ENCODE results near the gene PLEKHH1.

The PLEKHH1 gene

DNA sequence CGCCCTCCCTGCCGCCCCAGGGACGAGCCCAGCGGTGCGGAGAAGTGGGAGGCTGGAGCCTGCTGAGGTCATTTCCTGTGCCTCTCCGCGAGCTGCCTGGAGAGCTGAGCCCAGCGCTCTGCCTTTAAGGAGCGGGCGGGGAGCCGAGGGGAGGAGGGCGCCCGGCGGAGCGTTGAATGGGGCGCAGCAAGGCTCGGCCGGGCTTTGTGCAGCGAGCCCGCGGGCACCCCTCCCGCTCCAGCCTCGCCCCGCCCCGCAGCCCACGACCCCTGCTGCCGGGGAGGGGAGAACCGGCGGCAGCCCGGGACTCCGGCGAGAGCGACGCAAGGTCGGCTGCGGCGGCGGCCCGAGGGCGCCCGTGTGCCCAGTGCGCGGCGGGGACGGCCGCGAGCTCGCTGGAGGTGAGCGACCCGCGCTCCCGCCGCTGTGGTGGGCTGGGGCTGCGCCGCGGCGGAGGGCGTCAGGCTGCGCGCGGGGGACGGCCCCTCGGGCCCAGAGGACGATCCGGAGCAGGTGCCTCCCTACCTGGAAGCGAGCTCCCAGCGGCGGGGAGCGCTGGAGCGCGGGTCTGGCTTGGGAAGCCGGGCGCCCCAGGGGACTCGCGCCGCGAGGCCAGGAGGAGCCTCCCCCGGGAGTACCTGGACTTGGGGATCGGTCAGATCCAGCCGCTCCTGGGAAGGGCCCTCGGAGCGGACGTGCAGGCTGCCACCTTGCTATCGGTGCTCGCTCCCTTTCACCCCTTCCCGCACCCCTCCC is at the start of gene PLEKHH1:
Gene PLEKHH1, plus strand, starts transcription at position 293 of the 756 bp plus-strand sequence. CDS start 8,578 bp downstream, outside the sequence.
- DNase-seq = no peak

DNA sequence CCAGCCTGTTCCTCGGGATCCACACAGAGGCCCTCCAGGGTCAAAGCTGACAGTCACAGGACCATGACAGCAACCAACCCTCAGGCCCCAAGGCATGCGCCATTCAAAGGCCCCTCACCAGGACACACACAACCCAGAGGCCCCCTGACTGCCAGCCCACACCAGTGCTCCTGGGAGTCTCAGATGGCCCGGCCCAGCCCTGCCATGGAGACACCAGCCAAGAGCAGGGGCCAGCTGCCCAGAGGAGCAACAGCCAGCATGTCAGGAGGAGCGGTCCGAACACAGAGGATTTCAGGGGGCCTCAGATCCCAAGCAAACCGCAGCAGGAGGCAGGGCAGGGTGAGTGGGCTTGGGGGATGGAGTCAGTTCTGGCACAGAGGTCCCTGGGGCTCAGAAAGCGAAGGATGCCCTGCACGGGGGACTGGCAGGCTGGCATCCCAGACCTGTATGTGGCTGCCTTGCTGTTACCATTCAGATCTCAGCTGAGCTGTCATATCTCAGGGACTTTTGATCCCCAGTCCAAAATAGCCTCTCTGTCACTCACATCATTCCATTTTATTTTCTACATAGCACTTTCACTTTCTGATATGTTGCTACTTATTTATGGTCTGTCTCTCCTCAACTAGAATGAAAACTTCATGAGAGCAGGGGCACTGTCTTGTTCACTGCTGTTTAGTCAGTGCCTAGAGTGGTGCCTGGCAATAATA is 49.4 kb upstream of the PLEKHH1 start:
- DNase-seq = no peak

DNA sequence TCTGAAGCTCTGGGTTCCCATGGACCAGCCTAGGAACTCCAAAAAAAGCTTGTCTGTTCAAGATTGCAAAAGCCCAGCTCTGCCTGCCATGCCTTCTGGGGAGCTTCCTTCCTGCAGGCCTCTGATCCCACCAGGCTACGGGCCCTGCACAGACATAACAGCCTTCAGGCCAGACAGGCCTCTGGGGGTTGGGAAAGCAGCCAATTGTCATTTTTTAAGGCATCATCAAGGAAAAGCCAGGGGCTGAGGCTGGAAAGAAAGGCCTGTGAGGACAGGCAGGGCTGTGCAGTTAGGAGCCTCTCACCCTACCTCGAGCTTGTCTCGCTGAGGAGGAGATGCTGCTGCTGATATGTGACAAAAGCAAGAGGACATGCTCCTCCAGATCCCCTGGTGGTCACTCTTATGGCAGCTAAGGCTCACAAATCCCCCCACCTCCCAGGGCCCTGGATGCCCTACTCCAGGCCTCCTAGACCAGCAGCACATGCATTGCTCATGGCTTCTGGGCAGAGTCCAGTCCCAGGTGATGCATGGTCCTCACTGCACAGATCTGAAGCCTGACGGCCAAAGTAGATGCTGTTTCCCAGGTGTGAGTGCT is 47.5 kb upstream of the PLEKHH1 start:
- no peak for DNase-seq

DNA sequence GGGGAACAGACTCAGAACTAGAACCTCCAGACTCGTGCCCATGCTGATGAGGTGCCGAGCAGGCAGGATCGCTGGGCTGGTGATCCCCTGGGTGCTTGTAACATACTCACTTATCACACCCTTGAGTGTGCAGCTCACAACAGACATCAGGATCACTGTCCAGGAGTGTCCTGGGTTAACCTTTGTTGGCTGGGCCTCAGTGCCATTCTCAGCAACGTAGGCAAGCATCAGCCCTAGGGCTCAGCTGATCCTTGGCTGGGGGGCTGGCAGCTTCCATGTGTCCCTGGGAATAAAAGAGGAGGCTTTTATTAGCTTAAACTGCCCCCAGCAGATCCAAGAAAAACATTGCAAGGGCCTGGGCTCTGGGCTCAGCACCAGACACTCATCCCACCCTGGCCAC is 46.2 kb upstream of the PLEKHH1 start:
- no peak for DNase-seq

DNA sequence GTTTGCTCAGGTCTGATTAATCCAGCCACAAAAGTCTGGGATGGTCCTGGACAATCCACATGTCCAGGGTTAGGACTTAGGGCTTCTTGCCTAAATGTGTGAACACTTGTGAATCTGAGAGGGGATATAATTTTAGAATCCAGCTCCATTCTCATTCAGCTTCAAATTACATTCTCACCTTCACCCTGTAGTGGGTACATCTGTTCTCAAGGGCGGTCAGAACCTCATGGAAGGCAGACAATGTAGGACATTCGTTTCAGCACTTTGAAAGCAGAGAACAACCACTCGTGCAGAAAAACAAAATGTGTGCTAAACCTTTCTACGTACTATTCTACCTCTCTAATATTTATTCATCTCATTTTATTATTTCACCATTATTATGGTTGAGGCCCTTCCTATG is 45.8 kb upstream of the PLEKHH1 start:
- DNase-seq = no peak

DNA sequence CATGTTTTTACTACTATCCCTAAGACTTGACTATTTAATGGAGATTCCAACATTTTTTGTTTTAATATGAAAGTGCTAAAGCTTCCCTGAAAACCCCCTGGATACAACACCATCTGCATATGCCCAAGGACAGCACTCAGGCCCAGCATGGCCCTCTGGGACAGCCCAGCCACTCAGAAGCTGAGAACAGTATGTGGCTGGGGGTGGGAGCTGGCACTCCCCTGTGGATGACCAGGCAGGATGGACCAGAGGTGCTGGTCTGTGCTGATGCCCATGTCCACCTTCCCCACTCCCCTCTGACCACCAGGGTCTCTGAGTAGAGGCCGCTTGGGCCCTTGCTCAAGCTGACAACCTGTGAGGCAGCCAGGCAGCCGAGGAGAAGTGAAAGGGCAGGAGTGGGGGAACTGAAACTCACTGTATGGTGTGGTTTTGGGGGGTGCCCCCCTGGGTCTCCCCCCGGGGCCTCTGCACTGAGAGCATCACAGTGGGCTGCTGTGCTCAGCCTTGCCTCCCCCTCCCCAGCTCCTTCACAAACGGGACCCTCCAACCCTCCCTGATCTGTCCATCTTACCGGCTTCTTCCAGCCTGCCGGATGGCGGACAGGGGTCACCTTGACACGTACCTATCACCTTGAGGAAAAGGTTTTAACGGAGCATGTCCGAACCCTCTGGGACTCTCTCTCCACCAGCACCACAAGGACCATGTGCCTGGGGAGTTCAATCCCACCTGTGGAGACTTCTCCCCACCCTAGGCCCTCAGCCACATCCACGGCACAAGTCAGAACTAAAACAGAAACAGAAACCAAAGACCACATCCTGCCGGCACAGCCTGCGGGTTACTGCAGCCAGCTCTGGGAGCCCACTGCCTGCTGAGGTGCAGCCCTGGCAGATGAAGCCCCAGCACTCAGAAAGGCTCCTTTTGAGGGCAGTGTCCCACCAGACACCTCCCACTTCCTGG is 44.9 kb upstream of the PLEKHH1 start, which contains the start of gene TMEM229B:
Gene TMEM229B, minus strand, starts transcription at position 785 of the 957 bp plus-strand sequence. CDS start 14,798 bp downstream, outside the sequence.
- DNase-seq = no peak

DNA sequence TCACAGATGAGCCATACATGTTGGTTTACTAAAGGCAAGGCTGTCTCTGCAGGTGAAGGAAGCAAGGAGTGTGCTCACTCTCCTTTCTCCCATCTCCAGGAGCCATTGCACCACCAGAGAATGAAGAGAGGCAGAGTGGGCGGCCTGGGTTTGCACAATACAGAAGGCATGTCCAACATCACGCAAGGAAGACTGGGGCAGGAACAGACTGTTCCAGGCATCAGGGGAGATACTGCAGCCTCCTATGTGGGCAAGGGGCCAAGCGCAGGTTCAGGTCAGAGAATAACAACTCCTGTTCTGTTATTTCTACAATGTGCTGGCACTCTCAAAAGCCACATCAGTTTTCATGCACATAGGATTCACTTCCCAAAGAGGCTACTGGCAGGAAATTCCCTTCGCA is 42.9 kb upstream of the PLEKHH1 start:
- no peak for DNase-seq

DNA sequence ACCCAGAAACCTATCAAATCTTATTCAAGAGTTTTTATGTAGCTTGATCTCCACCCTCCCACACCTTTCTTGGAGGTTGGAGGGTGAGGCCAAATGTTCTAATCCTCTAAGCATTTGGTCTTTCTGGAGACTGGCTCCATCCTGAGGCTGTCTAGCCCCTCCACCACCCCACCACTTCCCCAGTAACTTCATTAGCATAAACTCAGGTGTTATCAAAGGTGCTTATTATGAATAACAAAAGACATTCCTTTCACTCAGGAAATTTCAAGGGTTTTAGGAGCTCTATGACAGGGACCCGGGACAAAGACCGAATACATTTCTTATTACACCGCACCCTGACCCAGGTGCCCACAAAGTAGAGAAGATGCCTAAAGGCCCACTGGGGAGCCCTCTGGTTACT is 41.8 kb upstream of the PLEKHH1 start:
- no peak for DNase-seq

DNA sequence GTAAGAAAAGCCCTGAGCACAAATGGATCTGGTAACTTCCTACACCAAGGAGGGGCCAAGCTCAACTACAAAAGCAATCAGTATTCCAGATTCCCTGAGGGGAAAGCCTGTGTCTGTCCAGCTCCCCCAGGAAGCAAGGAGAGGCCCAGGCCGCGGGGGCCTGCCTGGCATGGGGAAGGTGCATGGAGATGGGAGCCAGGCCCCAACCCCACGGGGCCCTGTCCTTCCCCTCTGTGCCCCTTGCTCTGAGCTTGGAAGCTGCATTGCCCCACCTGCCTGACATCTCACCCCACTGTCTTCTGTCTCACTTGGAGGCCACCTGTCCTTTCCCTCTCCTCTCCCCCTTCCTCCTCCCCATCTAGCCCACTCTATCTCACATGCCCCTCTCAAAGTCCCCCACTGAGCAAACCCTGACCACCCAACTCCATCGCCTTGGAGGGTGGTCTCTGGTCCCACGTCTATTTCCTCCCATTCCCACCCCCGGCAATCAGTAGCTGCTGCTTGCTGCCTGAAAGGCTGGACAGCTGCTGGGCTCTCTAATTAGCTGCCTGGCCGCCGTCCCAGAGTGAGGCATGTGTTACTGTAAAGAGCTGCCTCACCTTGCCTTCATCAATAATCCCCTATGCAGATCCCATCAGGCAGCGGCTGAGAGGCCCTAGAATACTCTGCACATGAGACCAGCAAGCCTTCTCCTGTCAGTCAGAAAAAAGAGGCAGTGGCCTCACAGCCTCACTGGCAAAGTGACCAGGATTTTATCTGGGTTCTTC is 41.2 kb upstream of the PLEKHH1 start:
- DNase-seq = peak; percentile 22

DNA sequence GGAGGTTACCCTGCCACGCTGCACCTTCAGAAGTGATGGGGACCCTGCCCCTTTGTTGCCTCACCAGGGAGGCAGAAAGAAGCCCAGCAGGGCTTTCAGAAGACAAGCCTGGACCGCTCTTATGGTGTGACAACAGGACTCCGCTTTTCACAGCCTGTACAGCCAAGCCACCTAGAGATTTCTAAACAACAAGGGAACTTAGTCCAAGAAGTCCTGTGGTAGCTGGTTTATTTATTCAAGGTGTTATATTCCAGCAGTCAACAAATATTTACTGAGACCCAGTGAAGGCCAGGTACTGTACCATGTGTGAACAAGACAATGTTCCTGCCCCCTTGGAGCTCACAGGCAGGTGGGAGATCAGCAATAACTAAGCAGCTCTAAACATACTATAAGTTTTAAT is 40.6 kb upstream of the PLEKHH1 start:
- DNase-seq = no peak

DNA sequence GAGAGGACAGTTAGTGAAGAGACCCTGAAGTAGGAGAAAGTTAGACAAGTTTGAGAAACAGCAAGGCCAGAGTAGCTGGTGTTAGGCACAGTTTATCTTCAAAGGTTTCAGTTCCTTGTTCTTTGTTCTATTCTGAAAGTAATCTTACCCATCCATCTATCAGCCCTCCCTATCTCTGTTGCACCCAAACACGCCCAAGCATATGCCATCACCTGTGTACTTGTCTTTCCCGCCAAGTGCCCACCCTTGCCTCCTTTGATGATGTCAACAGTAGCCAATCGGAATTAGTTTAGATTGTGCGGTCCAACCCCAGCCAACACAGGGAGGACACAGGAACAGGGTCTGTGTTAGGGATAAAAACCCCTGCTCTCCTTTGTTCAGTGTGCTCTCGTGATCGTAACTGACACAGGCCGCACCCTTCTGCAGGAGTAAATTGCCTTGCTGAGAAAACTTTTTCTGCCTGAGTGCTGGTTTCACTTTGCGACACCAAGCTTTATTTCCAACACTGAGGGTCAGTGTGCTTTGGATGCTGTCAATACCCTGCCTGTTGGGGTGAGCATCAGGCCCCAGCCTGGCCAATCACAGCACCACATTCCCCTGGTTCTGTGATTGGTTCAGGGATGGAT is 39.9 kb upstream of the PLEKHH1 start:
- no peak for DNase-seq

DNA sequence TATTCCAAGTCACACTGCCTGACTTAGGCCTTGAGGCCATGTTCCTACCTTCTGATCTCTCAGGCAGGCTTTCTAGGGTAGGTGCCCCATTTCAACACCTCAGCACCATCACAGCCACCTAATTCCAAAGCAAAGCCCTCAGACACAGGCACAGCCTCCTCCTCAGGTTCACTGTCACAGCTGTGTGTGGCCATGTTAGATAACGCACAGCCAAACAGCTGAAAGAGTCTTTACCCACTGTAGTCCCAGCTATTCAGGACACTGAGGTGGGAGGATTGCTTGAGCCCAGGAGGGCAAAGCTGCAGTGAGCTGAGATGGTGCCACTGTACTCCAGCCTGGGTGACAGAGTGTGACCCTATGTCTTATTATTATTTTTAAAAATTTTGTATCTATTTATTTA is 37.3 kb upstream of the PLEKHH1 start:
- no peak for DNase-seq

DNA sequence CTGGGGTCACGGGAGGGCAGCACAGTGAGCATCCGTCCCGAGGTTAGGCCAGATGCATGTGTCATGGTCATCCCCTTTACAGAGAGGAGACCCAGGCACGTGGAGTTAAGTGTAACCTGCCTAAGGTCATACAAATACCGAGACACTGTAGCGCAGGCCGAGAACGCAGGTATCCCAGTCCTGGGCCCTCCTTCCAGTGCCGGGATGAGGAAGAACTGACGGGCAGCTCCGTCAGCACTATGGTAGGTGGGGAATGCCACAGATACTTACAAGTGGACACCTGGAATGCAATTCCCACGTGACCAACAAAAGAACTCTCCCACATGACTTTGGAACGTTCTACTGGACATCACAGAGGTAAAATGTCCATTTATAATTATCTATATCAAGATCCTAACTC is 35.9 kb upstream of the PLEKHH1 start:
- no peak for DNase-seq

DNA sequence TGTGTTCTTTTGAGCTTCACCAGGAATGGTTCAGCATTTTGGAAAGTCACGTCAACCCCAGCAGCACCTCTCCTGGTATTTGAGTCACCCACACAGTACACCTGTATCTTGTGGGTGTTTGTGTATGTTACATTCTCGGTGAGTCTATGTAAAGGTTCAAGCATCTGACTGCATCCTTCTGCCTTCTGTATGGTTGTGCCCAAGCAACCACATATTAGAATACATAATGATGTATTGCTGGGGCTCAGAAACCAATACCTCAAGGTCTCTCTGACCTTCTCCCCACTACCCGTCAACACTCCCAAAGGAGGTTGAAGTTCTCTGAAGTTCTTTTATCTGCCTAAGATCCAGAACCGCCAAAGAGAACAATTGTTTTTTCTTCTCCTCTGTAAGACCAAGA is 35.4 kb upstream of the PLEKHH1 start:
- no peak for DNase-seq

DNA sequence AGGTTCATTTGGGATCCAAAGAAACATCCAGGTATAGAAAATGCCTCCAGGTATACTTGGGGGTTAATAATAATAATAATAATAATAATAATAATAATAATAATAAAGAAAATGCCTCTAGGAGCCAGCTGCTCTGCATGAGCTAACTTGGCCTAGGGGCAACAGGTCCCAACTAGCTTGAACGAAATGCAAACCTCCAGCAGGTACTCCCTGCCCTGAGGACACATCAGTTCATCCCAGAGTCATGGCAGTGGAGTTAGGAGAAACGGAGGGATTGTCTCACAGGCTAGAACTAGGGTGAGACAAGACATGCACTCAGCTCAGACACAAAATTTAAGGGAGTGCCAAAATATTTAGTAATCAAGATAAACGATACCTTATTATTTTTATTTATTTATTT is 32.1 kb upstream of the PLEKHH1 start:
- DNase-seq = no peak

DNA sequence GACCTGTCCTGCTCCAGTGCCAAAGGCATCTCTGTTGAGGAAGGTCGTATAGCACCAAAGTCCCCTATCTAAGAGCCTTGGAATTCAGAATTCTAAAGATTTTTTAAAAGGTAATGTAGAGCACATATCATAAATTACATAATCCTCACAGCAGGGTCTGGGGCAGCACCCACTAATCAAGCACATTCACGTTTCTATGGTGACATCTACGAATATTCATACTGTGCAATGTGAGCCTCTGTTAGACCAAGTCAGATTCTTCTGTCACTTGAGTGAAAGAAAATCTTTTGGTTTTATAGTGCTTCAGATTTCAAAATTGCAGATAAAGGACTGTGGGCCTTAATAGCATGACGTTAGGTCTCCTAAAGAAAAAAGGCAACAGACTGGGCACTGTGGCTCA is 31.4 kb upstream of the PLEKHH1 start:
- no peak for DNase-seq

DNA sequence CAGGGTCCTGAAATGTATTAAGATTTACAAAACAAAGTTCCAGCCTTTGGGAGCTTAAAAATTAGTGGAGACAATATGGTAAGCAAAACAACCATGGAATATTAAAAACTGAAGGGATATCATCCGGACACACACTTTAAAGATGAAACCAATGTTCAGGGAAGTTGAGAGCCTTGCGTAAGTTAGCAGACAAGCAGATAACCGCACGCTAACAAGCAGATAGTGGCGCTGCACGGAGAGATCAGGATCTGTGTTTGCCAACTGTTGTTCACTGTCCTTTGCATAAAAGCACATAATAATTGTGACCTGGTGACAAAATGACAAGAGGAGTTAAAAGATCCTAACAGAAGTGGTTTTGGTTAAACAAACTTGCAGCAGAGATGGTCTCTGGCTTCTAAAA is 30.2 kb upstream of the PLEKHH1 start:
- DNase-seq = no peak

DNA sequence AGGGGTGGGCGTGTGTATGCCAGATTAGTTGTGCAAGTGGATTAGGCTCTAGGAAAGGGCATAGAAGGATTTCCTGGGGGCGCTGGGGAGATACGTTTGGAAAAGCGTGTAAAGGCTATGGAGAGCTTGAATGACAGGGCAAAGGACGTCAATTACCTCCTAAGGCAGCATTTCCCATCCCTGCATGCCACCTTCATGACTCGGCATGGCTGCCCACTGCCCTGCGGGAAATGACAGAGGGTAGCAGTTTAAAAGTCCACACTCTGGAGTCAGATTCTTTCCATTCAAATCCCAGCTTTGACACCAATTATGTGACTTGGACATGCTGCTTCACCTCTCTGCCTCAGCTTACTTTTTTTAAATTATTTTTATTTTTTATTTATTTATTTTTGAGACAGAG is 29.8 kb upstream of the PLEKHH1 start:
- no peak for DNase-seq

DNA sequence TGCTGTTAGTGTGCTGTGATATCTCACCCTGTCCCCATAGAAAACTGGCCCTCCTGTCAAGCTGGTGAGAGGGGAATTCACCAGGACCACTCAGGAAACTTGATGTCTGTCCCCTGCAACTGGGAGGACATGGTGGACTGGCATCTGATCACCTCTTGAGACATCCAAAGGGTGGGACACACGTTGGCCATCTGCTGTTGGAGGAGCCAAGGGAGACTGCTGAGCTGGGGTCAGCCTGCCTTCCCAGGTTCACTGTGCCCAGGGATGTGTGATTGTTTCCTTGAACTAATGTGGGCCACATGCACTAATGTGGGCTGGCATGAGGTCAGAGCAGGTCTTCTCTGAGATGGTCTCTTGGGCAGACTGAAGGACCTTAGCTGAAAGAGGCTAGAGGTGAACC is 27.8 kb upstream of the PLEKHH1 start:
- no peak for DNase-seq

DNA sequence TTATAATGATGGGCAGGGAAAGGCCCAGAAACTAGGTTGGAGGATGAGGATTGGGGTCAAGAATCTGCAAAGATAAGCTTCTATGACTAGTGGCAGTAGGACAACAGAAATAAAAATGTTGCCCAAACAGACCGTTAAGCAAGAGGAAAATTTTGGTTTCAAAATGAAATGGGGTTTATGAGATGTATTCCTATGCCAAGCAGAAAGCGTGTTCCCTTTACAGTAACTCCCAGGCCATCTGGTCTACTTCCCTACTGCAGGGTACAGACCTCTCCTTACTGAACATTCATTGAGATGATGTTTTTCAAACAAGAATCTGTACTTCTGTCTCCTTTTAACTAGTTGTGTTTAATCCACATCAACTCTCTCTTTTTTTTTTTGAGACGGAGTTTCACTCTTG is 24.1 kb upstream of the PLEKHH1 start:
- no peak for DNase-seq

DNA sequence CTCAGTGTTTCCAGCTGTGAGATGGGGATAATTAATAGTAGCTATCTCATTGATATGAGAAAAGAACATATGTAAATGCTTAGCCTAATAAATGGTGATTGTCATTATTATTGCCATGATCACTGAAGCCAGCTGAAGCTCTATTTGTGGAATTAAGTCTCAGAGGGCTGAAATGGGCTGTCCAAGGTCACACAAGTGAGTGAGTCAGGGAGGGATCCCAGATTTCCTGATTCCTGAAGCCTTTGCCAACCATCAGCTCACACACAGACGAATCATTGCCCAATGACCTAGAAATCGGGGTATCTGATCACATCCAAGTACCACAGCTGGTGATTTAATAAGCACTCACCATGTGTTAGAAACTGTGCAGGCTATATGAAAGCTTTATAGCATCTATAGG is 23.0 kb upstream of the PLEKHH1 start:
- no peak for DNase-seq

DNA sequence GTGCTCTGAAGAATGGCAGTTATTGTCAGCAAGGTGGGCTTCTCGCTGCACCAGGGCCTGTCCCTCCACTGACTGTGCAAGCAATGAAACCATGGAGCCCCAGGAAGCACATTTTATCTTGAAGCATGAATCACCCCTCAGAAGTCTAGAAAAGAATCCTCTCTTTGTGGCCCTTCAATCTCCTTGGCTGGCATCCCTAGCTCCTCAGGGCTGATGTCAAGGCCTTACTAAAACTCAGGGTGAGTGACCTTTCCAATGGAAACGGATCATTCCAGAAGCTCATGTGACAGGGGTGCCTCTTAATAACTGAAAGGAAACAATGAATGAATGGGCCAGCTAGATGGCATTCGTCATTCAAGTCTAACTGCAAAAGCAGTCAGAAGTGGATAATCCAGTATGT is 22.3 kb upstream of the PLEKHH1 start:
- DNase-seq = no peak

Data from DMS79 (cell line).